GM11168 (cell line): ENCODE results near the gene IRAG1.

Experiments
- in situ Hi-C: fragments of 300-500 bp; cut with MboI; formaldehyde crosslinking; loops from one replicate; pipeline ENCODE4 v1.12.0; 2022; ENCODE audit warnings: low sequenced_read_pairs; ENCODE audit not compliant: unreplicated experiment

IRAG1 gene

DNA sequence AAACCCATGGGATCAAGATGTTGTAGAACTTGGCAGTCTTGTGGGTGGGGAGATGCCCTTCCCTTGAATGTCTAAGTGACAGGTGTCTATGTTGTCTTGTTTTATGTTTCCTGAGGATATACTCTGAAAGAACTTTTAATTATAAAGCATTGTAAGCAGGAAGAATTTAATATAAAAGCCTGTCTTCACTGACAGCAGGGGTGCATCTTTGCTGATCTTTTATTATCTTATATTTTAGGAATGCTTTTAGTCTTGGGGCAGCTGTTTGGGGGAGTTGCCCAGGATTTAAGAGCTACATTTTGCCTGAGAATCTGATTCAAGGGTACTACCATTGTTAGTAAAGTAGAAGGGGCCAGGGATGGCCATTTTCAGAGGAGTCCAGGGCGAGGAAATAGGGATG lies 43.4 kb downstream of the IRAG1 start:
- in situ Hi-C loops, result no loop called here

DNA sequence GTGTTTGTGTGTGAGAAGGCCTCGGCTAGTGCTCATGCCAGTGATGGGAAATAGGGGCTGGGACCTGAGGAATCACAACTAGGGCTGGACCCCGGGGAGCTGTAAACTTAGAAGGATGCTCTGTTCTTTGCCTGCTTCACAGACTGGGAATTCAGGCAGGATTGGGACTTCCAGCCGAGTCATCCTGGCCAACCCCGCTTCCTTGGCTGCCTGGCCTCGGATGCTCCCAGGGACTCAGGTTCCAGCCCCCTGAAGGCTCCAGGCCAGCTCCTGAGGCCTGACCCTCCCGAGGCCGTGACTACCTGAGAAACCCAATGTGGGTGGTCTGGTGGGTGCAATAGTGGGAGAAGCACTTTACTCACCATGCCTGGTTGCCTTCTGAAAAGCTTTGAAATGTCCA lies 44.7 kb downstream of the IRAG1 start:
- in situ Hi-C loops, result loop anchor here (10.0 kb wide), 1 partner anchor 234 kb away; no protein-coding TSS in a partner anchor

DNA sequence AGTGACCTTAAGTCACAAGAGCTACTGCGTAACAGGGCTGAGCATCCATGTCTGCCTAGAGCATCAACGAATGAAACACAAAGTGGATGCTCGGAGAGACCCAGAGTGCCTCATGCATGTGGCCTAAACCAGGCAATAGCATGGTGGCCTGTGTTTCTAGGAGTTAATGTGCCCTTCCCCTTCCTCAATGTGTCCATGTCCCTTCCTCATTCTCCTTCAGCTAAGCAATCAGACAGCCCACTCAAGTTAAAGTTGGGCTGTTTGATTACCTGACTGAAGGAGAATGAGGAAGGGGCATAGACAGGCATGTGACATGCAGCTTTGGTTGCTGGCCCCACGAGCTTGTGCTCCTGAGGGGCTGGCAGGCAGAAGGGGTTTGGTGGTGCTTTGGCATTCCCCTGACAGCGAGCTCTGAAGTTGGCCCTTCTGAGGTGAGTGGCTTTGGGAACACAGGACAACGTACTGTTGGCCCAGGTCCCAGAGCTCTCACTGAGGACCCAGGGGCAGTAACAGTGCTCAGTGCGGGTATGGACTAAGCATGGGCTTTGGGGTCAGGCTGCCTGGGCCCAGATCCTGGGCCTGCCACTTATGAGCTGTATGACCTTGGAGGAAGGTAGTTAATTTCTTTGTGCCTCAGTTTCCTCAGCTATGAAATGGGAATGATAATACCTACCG lies 46.7 kb downstream of the IRAG1 start:
- in situ Hi-C loops, result loop anchor here (10.0 kb wide), 1 partner anchor 232 kb away; no protein-coding TSS in a partner anchor

DNA sequence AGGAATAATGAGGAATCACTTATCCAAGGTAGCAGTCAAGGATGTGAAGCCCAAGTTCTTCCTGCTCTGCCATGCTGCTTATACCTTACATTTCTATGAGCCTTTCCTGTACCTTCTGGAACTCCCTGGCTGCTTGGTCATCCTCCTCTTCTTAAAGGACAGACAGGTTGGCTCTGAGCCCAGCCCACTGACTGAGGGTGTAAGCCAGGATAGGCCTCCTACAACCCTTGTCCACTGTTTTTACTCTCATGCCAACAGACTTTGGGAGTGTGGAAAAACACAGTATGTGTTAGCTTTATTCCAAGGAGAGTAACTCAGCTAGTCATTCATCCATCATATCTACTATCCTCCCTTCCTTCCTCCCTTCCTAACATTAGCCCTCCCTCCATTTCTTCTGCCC lies 47.5 kb downstream of the IRAG1 start:
- in situ Hi-C loops, result loop anchor here (10.0 kb wide), 1 partner anchor 231 kb away; no protein-coding TSS in a partner anchor

DNA sequence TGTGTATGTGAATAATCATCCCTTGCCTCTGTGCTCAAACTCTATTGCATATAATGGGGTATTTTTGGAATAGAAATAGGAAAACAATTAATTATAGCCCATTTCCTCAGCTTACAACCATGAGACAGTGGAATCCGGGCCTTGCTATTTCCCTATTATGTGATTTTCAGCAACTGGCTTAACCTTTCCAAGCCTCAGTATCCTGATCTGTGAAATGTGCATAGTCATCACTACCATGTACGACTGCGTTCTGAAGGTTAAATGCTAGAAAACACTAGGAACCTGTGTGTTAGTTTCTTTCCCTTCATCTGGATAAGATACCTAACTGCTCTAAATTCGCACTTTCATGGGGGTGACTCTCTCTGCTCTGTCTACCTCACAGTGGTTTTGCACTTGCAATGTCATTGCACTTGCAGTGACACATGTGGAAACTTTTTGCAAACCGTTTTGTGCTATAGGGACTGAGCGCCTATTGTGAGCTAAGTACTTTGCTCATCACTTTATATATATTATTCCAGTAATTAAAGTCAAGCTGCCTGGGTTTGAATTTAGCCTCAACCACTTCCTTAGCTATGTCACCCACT lies 48.3 kb downstream of the IRAG1 start:
- in situ Hi-C loops, result loop anchor here (10.0 kb wide), 1 partner anchor 231 kb away; no protein-coding TSS in a partner anchor
